Measurements from ENCODE around the gene SLC9A9.

SLC9A9 gene

DNA sequence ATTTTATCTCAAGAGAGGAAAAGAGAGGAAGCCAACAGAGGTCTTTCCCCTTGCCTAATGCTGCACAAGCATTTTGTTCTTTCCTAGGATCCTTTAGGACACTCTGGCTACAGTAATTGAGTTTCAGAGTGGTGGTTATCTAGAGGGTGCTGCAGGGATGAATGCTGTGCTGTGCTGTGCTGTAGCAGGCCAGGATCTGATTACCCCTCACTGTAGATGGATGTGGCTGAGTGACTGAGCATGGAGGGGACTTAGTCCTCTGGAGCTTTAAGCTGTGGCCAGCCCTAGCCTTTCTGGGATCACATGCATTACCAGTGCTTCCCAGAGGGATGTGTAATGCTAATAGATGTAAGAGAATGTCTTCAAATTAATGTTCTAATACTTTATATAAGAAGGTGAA, 94.8 kb downstream of the SLC9A9 start:
- POLR2A ChIA-PET = no interaction called here
- Histone ChIP-seq H3K27ac (ENCODE audit: insufficient read depth in 1 of 2, low read depth in 1 of 2, low read length in 2 of 2, poor library complexity in 1 of 2, severe bottlenecking in 2 of 2) (no peak overlapping the region), H3K36me3 (ENCODE audit: control insufficient read depth in 4 of 4, insufficient read depth in 4 of 4, low read length in 3 of 4) (no peaks in the 10 kb centered on the region), H3K9me3 (ENCODE audit: control extremely low read depth in 1 of 5, control insufficient read depth in 4 of 5, insufficient read depth in 2 of 5, low read depth in 1 of 5, low read length in 4 of 5) (no peaks in the 10 kb centered on the region), H3K27me3 (replicated peaks in 2 of 5; ENCODE audit: control insufficient read depth in 4 of 5, insufficient read depth in 5 of 5, low read length in 4 of 5) (no peaks in the 10 kb centered on the region), H3K4me3 (ENCODE audit: control insufficient read depth in 1 of 7, extremely low read depth in 1 of 7, insufficient read depth in 4 of 7, low read depth in 2 of 7, low read length in 6 of 7) (no peak overlapping the region), H3K4me1 (ENCODE audit: control extremely low read depth in 1 of 4, control insufficient read depth in 4 of 4, insufficient read depth in 4 of 4, low read length in 3 of 4) (no peaks in the 10 kb centered on the region)
- no peak for DNase-seq
- CTCF ChIA-PET = interaction anchor here (1.3 kb wide), 1 partner anchor 13 kb away, joined by 4 read pairs; no protein-coding TSS in a partner anchor

DNA sequence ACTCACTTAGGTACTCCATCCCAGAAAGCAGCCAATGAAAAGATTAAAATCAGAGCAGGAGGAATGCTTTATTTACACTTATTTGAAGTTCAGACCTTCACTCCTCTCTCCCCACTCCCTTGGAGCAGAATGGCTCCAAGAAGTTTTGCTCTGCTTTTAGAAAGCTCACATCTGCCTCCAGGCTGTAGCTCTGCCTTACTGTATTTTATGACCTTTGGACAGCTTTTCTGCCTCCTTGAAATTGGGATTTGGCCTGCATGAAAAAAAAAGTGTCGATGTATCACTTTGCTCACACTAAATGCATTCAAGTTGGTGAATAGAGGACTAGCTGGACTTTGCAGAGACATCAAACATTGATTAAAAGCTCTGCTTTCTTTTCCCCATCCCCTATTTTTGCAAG, 95.3 kb downstream of the SLC9A9 start:
- H3K36me3 ChIP-seq (ENCODE audit: control insufficient read depth in 4 of 4, insufficient read depth in 4 of 4, low read length in 3 of 4) = no peaks in the 10 kb centered on the region
- no peaks in the 10 kb centered on the region for H3K4me1 ChIP-seq (ENCODE audit: control extremely low read depth in 1 of 4, control insufficient read depth in 4 of 4, insufficient read depth in 4 of 4, low read length in 3 of 4)
- no peak overlapping the region for H3K4me3 ChIP-seq (ENCODE audit: control insufficient read depth in 1 of 7, extremely low read depth in 1 of 7, insufficient read depth in 4 of 7, low read depth in 2 of 7, low read length in 6 of 7)
- ChIA-PET POLR2A (no interaction called here), CTCF (interaction anchor here (1.3 kb wide), 1 partner anchor 14 kb away, joined by 4 read pairs; no protein-coding TSS in a partner anchor)
- no peaks in the 10 kb centered on the region for H3K27me3 ChIP-seq (replicated peaks in 2 of 5; ENCODE audit: control insufficient read depth in 4 of 5, insufficient read depth in 5 of 5, low read length in 4 of 5)
- no peaks in the 10 kb centered on the region for H3K9me3 ChIP-seq (ENCODE audit: control extremely low read depth in 1 of 5, control insufficient read depth in 4 of 5, insufficient read depth in 2 of 5, low read depth in 1 of 5, low read length in 4 of 5)
- DNase-seq = no peak
- no peak overlapping the region for H3K27ac ChIP-seq (ENCODE audit: insufficient read depth in 1 of 2, low read depth in 1 of 2, low read length in 2 of 2, poor library complexity in 1 of 2, severe bottlenecking in 2 of 2)
- WGBS (ENCODE audit: insufficient coverage) = no CpG with 5 or more reads among the region's 1 CpG

DNA sequence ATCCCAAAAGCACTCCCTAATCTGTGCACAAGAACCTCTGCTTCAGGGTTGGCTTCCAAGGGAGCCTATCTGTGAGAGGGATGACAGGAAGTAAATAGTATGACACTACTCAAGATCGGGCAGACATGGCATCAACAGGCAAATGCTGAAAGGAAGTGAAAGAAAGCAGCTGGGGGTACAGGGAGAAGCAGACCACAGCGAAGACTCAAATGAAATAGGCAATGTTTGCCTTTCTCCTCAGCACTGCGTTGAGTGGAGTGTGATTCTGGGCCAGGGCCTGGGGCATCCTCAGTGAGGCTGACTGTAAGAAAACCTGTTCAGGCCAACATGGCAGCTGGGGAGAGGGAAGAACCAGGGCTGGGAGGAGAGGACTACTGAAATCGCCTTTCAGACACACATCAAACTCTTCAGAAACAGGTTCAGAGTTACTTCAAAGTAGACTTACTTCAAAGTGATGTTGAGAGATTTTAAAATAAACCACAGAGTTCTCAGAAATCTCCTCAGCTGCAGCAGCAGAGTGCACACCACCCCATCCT, 96.6 kb downstream of the SLC9A9 start:
- no peak overlapping the region for H3K27ac ChIP-seq (ENCODE audit: insufficient read depth in 1 of 2, low read depth in 1 of 2, low read length in 2 of 2, poor library complexity in 1 of 2, severe bottlenecking in 2 of 2)
- H3K27me3 ChIP-seq (replicated peaks in 2 of 5; ENCODE audit: control insufficient read depth in 4 of 5, insufficient read depth in 5 of 5, low read length in 4 of 5) = no peaks in the 10 kb centered on the region
- H3K36me3 ChIP-seq (ENCODE audit: control insufficient read depth in 4 of 4, insufficient read depth in 4 of 4, low read length in 3 of 4) = no peaks in the 10 kb centered on the region
- H3K4me3 ChIP-seq (ENCODE audit: control insufficient read depth in 1 of 7, extremely low read depth in 1 of 7, insufficient read depth in 4 of 7, low read depth in 2 of 7, low read length in 6 of 7) = no peak overlapping the region
- H3K9me3 ChIP-seq (ENCODE audit: control extremely low read depth in 1 of 5, control insufficient read depth in 4 of 5, insufficient read depth in 2 of 5, low read depth in 1 of 5, low read length in 4 of 5) = no peaks in the 10 kb centered on the region
- POLR2A ChIA-PET = no interaction called here
- CTCF ChIA-PET = interaction anchor here (1.0 kb wide), 1 partner anchor 12 kb away, joined by 3 read pairs; no protein-coding TSS in a partner anchor
- WGBS (ENCODE audit: insufficient coverage) = 90% methylated on average over 3 of the region's 4 CpGs
- no peaks in the 10 kb centered on the region for H3K4me1 ChIP-seq (ENCODE audit: control extremely low read depth in 1 of 4, control insufficient read depth in 4 of 4, insufficient read depth in 4 of 4, low read length in 3 of 4)
- DNase-seq = no peak

DNA sequence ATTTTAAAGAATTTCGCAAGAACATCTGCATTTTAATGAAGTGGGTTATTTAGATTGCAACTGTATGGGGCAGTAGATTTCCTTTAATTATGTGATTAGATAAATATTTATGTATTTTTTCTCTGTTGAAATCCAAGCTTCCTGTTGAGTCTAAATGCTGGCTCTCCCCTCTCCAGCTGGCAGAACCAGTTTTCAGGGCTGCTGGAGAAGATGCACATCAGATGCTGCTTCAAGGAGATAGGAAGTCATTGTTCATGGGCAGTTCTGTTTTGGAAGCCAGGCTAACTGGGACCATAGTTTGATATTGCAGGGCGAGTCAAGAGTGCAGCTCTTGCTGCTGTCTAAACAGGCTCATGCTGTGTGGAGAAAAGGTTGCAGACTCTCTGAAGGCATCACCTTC, 97.4 kb downstream of the SLC9A9 start:
- Histone ChIP-seq H3K9me3 (ENCODE audit: control extremely low read depth in 1 of 5, control insufficient read depth in 4 of 5, insufficient read depth in 2 of 5, low read depth in 1 of 5, low read length in 4 of 5) (no peaks in the 10 kb centered on the region), H3K27me3 (replicated peaks in 2 of 5; ENCODE audit: control insufficient read depth in 4 of 5, insufficient read depth in 5 of 5, low read length in 4 of 5) (no peaks in the 10 kb centered on the region), H3K4me3 (ENCODE audit: control insufficient read depth in 1 of 7, extremely low read depth in 1 of 7, insufficient read depth in 4 of 7, low read depth in 2 of 7, low read length in 6 of 7) (no peak overlapping the region), H3K27ac (ENCODE audit: insufficient read depth in 1 of 2, low read depth in 1 of 2, low read length in 2 of 2, poor library complexity in 1 of 2, severe bottlenecking in 2 of 2) (no peak overlapping the region), H3K4me1 (ENCODE audit: control extremely low read depth in 1 of 4, control insufficient read depth in 4 of 4, insufficient read depth in 4 of 4, low read length in 3 of 4) (no peaks in the 10 kb centered on the region), H3K36me3 (ENCODE audit: control insufficient read depth in 4 of 4, insufficient read depth in 4 of 4, low read length in 3 of 4) (no peaks in the 10 kb centered on the region)
- no peak for DNase-seq
- ChIA-PET CTCF (no interaction called here), POLR2A (no interaction called here)
- whole genome bisulfite sequencing (ENCODE audit: insufficient coverage) = 100% methylated on average over 1 of the region's 2 CpGs

DNA sequence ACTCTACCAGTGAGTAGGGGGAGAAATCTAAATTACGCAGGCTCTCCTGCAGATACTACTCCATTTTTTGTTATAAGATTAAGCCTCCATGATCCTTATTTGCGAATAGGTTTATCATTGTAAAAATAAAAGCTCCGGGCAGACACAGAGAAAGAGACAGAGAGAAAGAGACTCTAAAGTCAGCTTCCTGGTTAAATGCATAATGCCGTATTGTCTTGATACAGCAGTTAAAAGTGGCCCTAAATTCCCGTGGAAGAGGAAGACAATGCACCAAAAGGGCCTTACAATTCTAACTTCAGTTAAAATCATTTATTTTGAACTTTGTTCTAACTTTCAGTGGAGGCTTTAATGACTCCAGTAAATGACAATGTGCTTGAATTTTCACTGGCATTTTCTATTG, 98.3 kb downstream of the SLC9A9 start:
- DNase-seq = no peak
- no peak overlapping the region for H3K27ac ChIP-seq (ENCODE audit: insufficient read depth in 1 of 2, low read depth in 1 of 2, low read length in 2 of 2, poor library complexity in 1 of 2, severe bottlenecking in 2 of 2)
- 100% methylated on average over 2 of the region's 5 CpGs for WGBS (ENCODE audit: insufficient coverage)
- no peaks in the 10 kb centered on the region for H3K9me3 ChIP-seq (ENCODE audit: control extremely low read depth in 1 of 5, control insufficient read depth in 4 of 5, insufficient read depth in 2 of 5, low read depth in 1 of 5, low read length in 4 of 5)
- no peaks in the 10 kb centered on the region for H3K4me1 ChIP-seq (ENCODE audit: control extremely low read depth in 1 of 4, control insufficient read depth in 4 of 4, insufficient read depth in 4 of 4, low read length in 3 of 4)
- H3K4me3 ChIP-seq (ENCODE audit: control insufficient read depth in 1 of 7, extremely low read depth in 1 of 7, insufficient read depth in 4 of 7, low read depth in 2 of 7, low read length in 6 of 7) = no peak overlapping the region
- no peaks in the 10 kb centered on the region for H3K27me3 ChIP-seq (replicated peaks in 2 of 5; ENCODE audit: control insufficient read depth in 4 of 5, insufficient read depth in 5 of 5, low read length in 4 of 5)
- POLR2A ChIA-PET = no interaction called here
- CTCF ChIA-PET = no interaction called here
- H3K36me3 ChIP-seq (ENCODE audit: control insufficient read depth in 4 of 4, insufficient read depth in 4 of 4, low read length in 3 of 4) = no peaks in the 10 kb centered on the region

DNA sequence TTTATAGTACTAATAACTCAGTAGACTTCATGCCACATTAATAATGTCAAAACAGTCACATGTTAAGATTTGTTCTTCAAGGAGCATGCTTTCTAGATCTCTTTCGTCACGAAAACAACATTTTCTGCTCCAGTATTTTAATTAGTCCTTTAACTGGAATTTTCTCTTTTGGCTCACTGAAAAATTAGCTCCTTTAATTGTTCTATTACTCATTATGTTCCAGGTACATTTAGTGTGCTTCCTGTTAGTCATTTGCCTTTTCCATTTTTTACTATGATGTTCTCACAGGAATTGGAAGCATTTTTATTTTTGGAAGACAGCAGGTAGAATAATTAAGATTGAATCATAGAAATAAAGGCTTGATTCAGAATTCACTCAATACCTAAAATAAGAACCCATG, 111.2 kb downstream of the SLC9A9 start:
- POLR2A ChIA-PET = no interaction called here
- H3K27me3 ChIP-seq (replicated peaks in 2 of 5; ENCODE audit: control insufficient read depth in 4 of 5, insufficient read depth in 5 of 5, low read length in 4 of 5) = no peaks in the 10 kb centered on the region

DNA sequence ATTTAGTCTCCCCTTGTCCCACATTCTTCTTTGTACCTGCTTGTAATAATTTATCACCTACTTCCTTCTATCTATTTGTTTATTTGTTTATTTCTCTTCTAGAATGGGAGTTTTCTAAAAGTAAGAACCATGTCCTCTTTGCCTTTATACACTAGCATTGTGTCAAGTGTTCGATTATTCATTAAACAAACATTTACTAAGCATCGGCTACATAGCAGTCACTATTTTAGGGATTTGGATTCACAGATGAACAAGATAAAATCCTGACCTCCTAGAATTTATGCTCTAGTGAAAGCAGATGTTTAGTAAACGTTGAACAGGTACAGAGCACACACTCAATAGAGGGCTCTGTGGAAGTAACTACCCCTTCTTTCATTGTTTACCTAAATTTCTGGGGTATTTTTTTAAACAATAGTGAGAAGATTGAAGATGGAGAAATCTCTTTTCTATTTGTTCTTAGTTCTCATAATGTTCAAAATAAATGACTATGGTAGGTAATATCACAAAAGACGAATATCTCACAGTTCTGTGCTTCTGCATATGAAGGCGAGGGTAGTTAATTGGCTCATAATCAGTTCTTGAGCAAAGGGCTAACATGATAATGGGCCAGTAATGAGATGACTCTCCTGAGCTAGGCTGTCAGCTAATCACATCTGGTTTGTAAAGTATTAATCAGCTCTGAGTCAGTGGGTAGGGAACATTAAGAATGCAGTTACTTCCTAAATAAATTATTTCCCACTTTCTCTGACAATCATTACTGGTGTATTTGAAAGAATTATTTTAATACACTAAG, 111.9 kb downstream of the SLC9A9 start:
- 100% methylated on average over 3 of the region's 5 CpGs for WGBS (ENCODE audit: insufficient coverage)
- DNase-seq = no peak
- Histone ChIP-seq H3K9me3 (ENCODE audit: control extremely low read depth in 1 of 5, control insufficient read depth in 4 of 5, insufficient read depth in 2 of 5, low read depth in 1 of 5, low read length in 4 of 5) (peaks cover 0 to 12% (median 6%) of the 10 kb centered on the region in 5 experiments), H3K4me1 (ENCODE audit: control extremely low read depth in 1 of 4, control insufficient read depth in 4 of 4, insufficient read depth in 4 of 4, low read length in 3 of 4) (no peaks in the 10 kb centered on the region), H3K4me3 (ENCODE audit: control insufficient read depth in 1 of 7, extremely low read depth in 1 of 7, insufficient read depth in 4 of 7, low read depth in 2 of 7, low read length in 6 of 7) (no peak overlapping the region), H3K27me3 (replicated peaks in 2 of 5; ENCODE audit: control insufficient read depth in 4 of 5, insufficient read depth in 5 of 5, low read length in 4 of 5) (no peaks in the 10 kb centered on the region), H3K27ac (ENCODE audit: insufficient read depth in 1 of 2, low read depth in 1 of 2, low read length in 2 of 2, poor library complexity in 1 of 2, severe bottlenecking in 2 of 2) (no peak overlapping the region), H3K36me3 (ENCODE audit: control insufficient read depth in 4 of 4, insufficient read depth in 4 of 4, low read length in 3 of 4) (peaks cover 0 to 4% (median 0%) of the 10 kb centered on the region in 4 experiments)
- ChIA-PET POLR2A (no interaction called here), CTCF (interaction anchor here (0.8 kb wide), 1 partner anchor 11 kb away, joined by 3 read pairs; no protein-coding TSS in a partner anchor)

More for the DNA sequence above, 111.2 kb downstream of the SLC9A9 start:
- no CpG with 5 or more reads among the region's 2 CpGs for WGBS (ENCODE audit: insufficient coverage)
- no peak for DNase-seq
- Histone ChIP-seq H3K27ac (ENCODE audit: insufficient read depth in 1 of 2, low read depth in 1 of 2, low read length in 2 of 2, poor library complexity in 1 of 2, severe bottlenecking in 2 of 2) (no peak overlapping the region), H3K9me3 (ENCODE audit: control extremely low read depth in 1 of 5, control insufficient read depth in 4 of 5, insufficient read depth in 2 of 5, low read depth in 1 of 5, low read length in 4 of 5) (peaks cover 0 to 12% (median 6%) of the 10 kb centered on the region in 5 experiments), H3K36me3 (ENCODE audit: control insufficient read depth in 4 of 4, insufficient read depth in 4 of 4, low read length in 3 of 4) (peaks cover 0 to 4% (median 0%) of the 10 kb centered on the region in 4 experiments), H3K4me3 (ENCODE audit: control insufficient read depth in 1 of 7, extremely low read depth in 1 of 7, insufficient read depth in 4 of 7, low read depth in 2 of 7, low read length in 6 of 7) (no peak overlapping the region), H3K4me1 (ENCODE audit: control extremely low read depth in 1 of 4, control insufficient read depth in 4 of 4, insufficient read depth in 4 of 4, low read length in 3 of 4) (no peaks in the 10 kb centered on the region)
- CTCF ChIA-PET = interaction anchor here (0.8 kb wide), 1 partner anchor 10 kb away, joined by 3 read pairs; no protein-coding TSS in a partner anchor

Data from common myeloid progenitor, CD34-positive (primary cell).